ENCODE results near the gene TBCD. TPM values are rescaled to one million over a fixed set of nuclear protein-coding genes. Genes with fewer than 3 reads are reported as not detected.

Gene TBCD
- total RNA-seq, 1 experiment from 2014 or later, result 29.6 TPM

- Histone ChIP-seq H3K4me1 (ENCODE audit: insufficient read depth, low read length) (peaks cover 27% of the 10 kb centered on the region), H3K79me2 (ENCODE audit: low read length) (peaks cover 4% of the 10 kb centered on the region; the same call in 1 of the 2 replicates), H3K36me3 (ENCODE audit: low read depth, low read length) (no peaks in the 10 kb centered on the region; the same call in 1 of the 2 replicates), H3K9ac (ENCODE audit: low read length) (no peak overlapping the region), H2AFZ (ENCODE audit: low read length) (no peak overlapping the region), H3K9me2 (replicated peaks; ENCODE audit: low read length) (no peaks in the 10 kb centered on the region), H3K27me3 (ENCODE audit: low read length) (no peaks in the 10 kb centered on the region), H3K4me3 (ENCODE audit: low read length) (no peak overlapping the region), H3K4me2 (ENCODE audit: low read length) (no peak overlapping the region), H3F3A (ENCODE audit: low read length, unreplicated experiment) (no peaks in the 10 kb centered on the region), H3K27ac (ENCODE audit: low read length) (no peak overlapping the region), H3K9me3 (ENCODE audit: low read length) (no peaks in the 10 kb centered on the region), H4K20me1 (ENCODE audit: low read length) (no peaks in the 10 kb centered on the region)
- TF ChIP-seq EZH2 (IDR thresholded peaks at IDR 0.05; ENCODE audit: low read length, unreplicated experiment), result no peak
- BruUV-seq (replicated peaks), result no TSS peak
- no peak for DNase-seq
- ChIA-PET POLR2A (ENCODE audit: unreplicated experiment) (no interaction called here), CTCF (no interaction called here)
- ATAC-seq, result no peak
- intact Hi-C loops (cut with micrococcal nuclease), result no loop called here
Measured at GRCh38 chr17:82871776-82872561, 120.1 kb downstream of the TBCD start.

- Histone ChIP-seq H3K27ac (ENCODE audit: low read length) (no peak overlapping the region), H3K27me3 (ENCODE audit: low read length) (no peaks in the 10 kb centered on the region), H3K9me2 (replicated peaks; ENCODE audit: low read length) (no peaks in the 10 kb centered on the region), H3K36me3 (ENCODE audit: low read depth, low read length) (no peaks in the 10 kb centered on the region; the same call in 1 of the 2 replicates), H3K4me1 (ENCODE audit: insufficient read depth, low read length) (peaks cover 27% of the 10 kb centered on the region), H4K20me1 (ENCODE audit: low read length) (no peaks in the 10 kb centered on the region), H3K79me2 (ENCODE audit: low read length) (peaks cover 4% of the 10 kb centered on the region; the same call in 1 of the 2 replicates), H3F3A (ENCODE audit: low read length, unreplicated experiment) (no peaks in the 10 kb centered on the region), H2AFZ (ENCODE audit: low read length) (no peak overlapping the region), H3K9me3 (ENCODE audit: low read length) (no peaks in the 10 kb centered on the region), H3K4me2 (ENCODE audit: low read length) (no peak overlapping the region), H3K9ac (ENCODE audit: low read length) (no peak overlapping the region), H3K4me3 (ENCODE audit: low read length) (no peak overlapping the region)
- ChIA-PET POLR2A (ENCODE audit: unreplicated experiment) (no interaction called here), CTCF (no interaction called here)
- TF ChIP-seq EZH2 (IDR thresholded peaks at IDR 0.05; ENCODE audit: low read length, unreplicated experiment) (no peak), EZH2phosphoT487 (IDR thresholded peaks at IDR 0.05; ENCODE audit: borderline replicate concordance, low read length) (no peak)
- TF ChIP-seq, protein P1, sequence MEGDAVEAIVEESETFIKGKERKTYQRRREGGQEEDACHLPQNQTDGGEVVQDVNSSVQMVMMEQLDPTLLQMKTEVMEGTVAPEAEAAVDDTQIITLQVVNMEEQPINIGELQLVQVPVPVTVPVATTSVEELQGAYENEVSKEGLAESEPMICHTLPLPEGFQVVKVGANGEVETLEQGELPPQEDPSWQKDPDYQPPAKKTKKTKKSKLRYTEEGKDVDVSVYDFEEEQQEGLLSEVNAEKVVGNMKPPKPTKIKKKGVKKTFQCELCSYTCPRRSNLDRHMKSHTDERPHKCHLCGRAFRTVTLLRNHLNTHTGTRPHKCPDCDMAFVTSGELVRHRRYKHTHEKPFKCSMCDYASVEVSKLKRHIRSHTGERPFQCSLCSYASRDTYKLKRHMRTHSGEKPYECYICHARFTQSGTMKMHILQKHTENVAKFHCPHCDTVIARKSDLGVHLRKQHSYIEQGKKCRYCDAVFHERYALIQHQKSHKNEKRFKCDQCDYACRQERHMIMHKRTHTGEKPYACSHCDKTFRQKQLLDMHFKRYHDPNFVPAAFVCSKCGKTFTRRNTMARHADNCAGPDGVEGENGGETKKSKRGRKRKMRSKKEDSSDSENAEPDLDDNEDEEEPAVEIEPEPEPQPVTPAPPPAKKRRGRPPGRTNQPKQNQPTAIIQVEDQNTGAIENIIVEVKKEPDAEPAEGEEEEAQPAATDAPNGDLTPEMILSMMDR (conservative IDR thresholded peaks at IDR 0.05; ENCODE audit: low read depth, low read length), result no peak
- intact Hi-C loops (cut with micrococcal nuclease), result no loop called here
- DNase-seq, result no peak
- no TSS peak for BruUV-seq (replicated peaks)
- ATAC-seq, result no peak
Measured at GRCh38 chr17:82872591-82873520, 121.0 kb downstream of the TBCD start.

DNA sequence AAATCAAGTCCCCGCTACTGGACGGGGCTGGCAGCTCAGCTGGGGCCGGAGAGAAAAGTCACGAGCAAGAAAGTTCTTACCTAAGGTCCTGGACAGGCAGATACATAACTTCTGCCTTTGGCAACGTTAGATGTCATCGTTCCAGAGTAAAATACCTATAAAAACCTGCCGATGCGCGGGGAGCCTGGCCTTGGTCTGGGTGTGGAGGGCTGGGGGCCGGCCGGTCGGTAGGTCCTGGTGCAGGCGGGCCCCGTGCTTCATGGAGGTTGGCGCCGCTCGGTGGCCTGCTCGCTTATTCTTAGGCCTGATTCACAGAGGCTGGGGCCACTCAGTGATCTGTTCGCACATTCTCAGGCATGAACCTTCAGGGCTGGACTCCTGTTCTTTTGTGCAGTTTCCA is 121.7 kb downstream of the TBCD start:
- no peak overlapping the region for H3K9ac ChIP-seq (ENCODE audit: low read length)
- H4K20me1 ChIP-seq (ENCODE audit: low read length), result no peaks in the 10 kb centered on the region
- ATAC-seq (no peak), DNase-seq (no peak)
- intact Hi-C loops (cut with micrococcal nuclease), result no loop called here
- H3K27me3 ChIP-seq (ENCODE audit: low read length), result no peaks in the 10 kb centered on the region
- no peaks in the 10 kb centered on the region for H3K9me3 ChIP-seq (ENCODE audit: low read length)
- H3K79me2 ChIP-seq (ENCODE audit: low read length), result peaks cover 4% of the 10 kb centered on the region; the same call in 1 of the 2 replicates
- no peak overlapping the region for H3K4me3 ChIP-seq (ENCODE audit: low read length)
- no peak for TF ChIP-seq EZH2phosphoT487 (IDR thresholded peaks at IDR 0.05; ENCODE audit: borderline replicate concordance, low read length)
- TF ChIP-seq, protein P1 (conservative IDR thresholded peaks at IDR 0.05; ENCODE audit: low read depth, low read length), result no peak
- TF ChIP-seq EZH2 (IDR thresholded peaks at IDR 0.05; ENCODE audit: low read length, unreplicated experiment), result no peak
- no peaks in the 10 kb centered on the region for H3K9me2 ChIP-seq (replicated peaks; ENCODE audit: low read length)
- H3K27ac ChIP-seq (ENCODE audit: low read length), result no peak overlapping the region
- ChIA-PET CTCF (no interaction called here), POLR2A (ENCODE audit: unreplicated experiment) (no interaction called here)
- no peak overlapping the region for H3K4me2 ChIP-seq (ENCODE audit: low read length)
- no peak overlapping the region for H2AFZ ChIP-seq (ENCODE audit: low read length)
- no peaks in the 10 kb centered on the region; the same call in 1 of the 2 replicates for H3K36me3 ChIP-seq (ENCODE audit: low read depth, low read length)
- no peaks in the 10 kb centered on the region for H3F3A ChIP-seq (ENCODE audit: low read length, unreplicated experiment)
- no TSS peak for BruUV-seq (replicated peaks)
- H3K4me1 ChIP-seq (ENCODE audit: insufficient read depth, low read length), result peaks cover 27% of the 10 kb centered on the region
